HepG2 (cell line): ENCODE results near the gene ABHD1. TPM values are rescaled to one million over a fixed set of nuclear protein-coding genes. Genes with fewer than 3 reads are reported as not detected.
A peak's percentile ranks its signal among the peaks of the same experiment; 100 is the strongest.

Experiments
- ATF5 ChIP-seq: sonication (generic); formaldehyde crosslinking; IDR thresholded peaks from 2 replicates; pipeline ENCODE4 v1.4.0; 2020; ENCODE audit warnings: mild to moderate bottlenecking, low read depth, missing genetic modification reagents
- ATM ChIP-seq: fragments of 450-650 bp; IDR thresholded peaks from 2 replicates; pipeline ENCODE4 v1.7.1; 2017; ENCODE audit warnings: mild to moderate bottlenecking, borderline replicate concordance
- BCL3 ChIP-seq: sonication (generic); formaldehyde crosslinking; IDR thresholded peaks from 2 replicates; pipeline ENCODE4 v1.5.1; 2020; ENCODE audit warnings: mild to moderate bottlenecking, missing genetic modification reagents, moderate library complexity
- DMAP1 ChIP-seq: IDR thresholded peaks from 2 replicates; pipeline ENCODE4 v1.6.1; 2016
- HDAC1 ChIP-seq: sonication (generic); formaldehyde crosslinking; IDR thresholded peaks from 2 replicates; pipeline ENCODE4 v1.5.1; 2020; ENCODE audit warnings: mild to moderate bottlenecking, missing genetic modification reagents
- ISL2 ChIP-seq: sonication (generic); formaldehyde crosslinking; IDR thresholded peaks from 2 replicates; pipeline ENCODE4 v1.5.0; 2020; ENCODE audit warnings: missing genetic modification reagents
- KLF15 ChIP-seq: sonication (generic); formaldehyde crosslinking; IDR thresholded peaks from 2 replicates; pipeline ENCODE4 v1.8.1; 2023; ENCODE audit warnings: borderline replicate concordance, mild to moderate bottlenecking, inconsistent platforms, missing genetic modification reagents, mixed read lengths
- KLF6 ChIP-seq: IDR thresholded peaks from 2 replicates; pipeline ENCODE4 v1.8.0; 2016; ENCODE audit warnings: missing biosample characterization, missing genetic modification reagents
- NR2F6 ChIP-seq, 2 experiments: IDR thresholded peaks; 2 replicates each; pipeline ENCODE4 v1.6.1; 2016; ENCODE audit warnings: antibody characterized with exemption in 1 of 2, mild to moderate bottlenecking in 1 of 2
- SNAI1 ChIP-seq: sonication (generic); formaldehyde crosslinking; IDR thresholded peaks from 2 replicates; pipeline ENCODE4 v1.5.0; 2020; ENCODE audit warnings: mild to moderate bottlenecking, missing genetic modification reagents, borderline replicate concordance
- TARDBP ChIP-seq: sonication (generic); formaldehyde crosslinking; IDR thresholded peaks from 2 replicates; pipeline ENCODE4 v1.8.0; 2022; ENCODE audit warnings: mild to moderate bottlenecking, missing genetic modification reagents
- TFDP2 ChIP-seq: sonication (generic); formaldehyde crosslinking; IDR thresholded peaks from 2 replicates; pipeline ENCODE4 v1.4.0; 2020; ENCODE audit warnings: missing genetic modification reagents
- THAP7 ChIP-seq: sonication (generic); formaldehyde crosslinking; IDR thresholded peaks from 2 replicates; pipeline ENCODE4 v1.8.1; 2023; ENCODE audit warnings: mild to moderate bottlenecking, missing genetic modification reagents
- TOE1 ChIP-seq: sonication (generic); formaldehyde crosslinking; IDR thresholded peaks from 2 replicates; pipeline ENCODE4 v1.4.0; 2020; ENCODE audit warnings: mild to moderate bottlenecking, missing genetic modification reagents
- ZBTB3 ChIP-seq: sonication (generic); formaldehyde crosslinking; IDR thresholded peaks from 2 replicates; pipeline ENCODE4 v1.4.0; 2020; ENCODE audit warnings: low read depth, mild to moderate bottlenecking, moderate library complexity, missing genetic modification reagents, borderline replicate concordance
- ZFYVE20 ChIP-seq: sonication (generic); formaldehyde crosslinking; IDR thresholded peaks from 2 replicates; pipeline ENCODE4 v1.8.0; 2023; ENCODE audit warnings: low read depth, mild to moderate bottlenecking, moderate library complexity, missing genetic modification reagents, borderline replicate concordance
- ZNF12 ChIP-seq: sonication (generic); formaldehyde crosslinking; IDR thresholded peaks from 2 replicates; pipeline ENCODE4 v1.5.0; 2020; ENCODE audit warnings: missing genetic modification reagents
- ZNF143 ChIP-seq: sonication (generic); formaldehyde crosslinking; IDR thresholded peaks from 2 replicates; pipeline ENCODE4 v1.4.0; 2020; ENCODE audit warnings: missing genetic modification reagents
- ZNF207 ChIP-seq: fragments of 450-650 bp; IDR thresholded peaks from 2 replicates; pipeline ENCODE4 v1.6.1; 2016; ENCODE audit warnings: antibody characterized with exemption, borderline replicate concordance
- ZNF296 ChIP-seq: sonication (generic); formaldehyde crosslinking; conservative IDR thresholded peaks from 2 replicates; pipeline ENCODE4 v1.5.0; 2020; ENCODE audit warnings: mild to moderate bottlenecking, missing genetic modification reagents
- ZNF503 ChIP-seq: sonication (generic); formaldehyde crosslinking; IDR thresholded peaks from 2 replicates; pipeline ENCODE4 v1.4.0; 2020; ENCODE audit warnings: missing genetic modification reagents
- ZNF550 ChIP-seq: sonication (generic); formaldehyde crosslinking; IDR thresholded peaks from 2 replicates; pipeline ENCODE4 v1.4.0; 2020; ENCODE audit warnings: mild to moderate bottlenecking, missing genetic modification reagents, borderline replicate concordance
- ZNF615 ChIP-seq: sonication (generic); formaldehyde crosslinking; IDR thresholded peaks from 2 replicates; pipeline ENCODE4 v1.5.0; 2020; ENCODE audit warnings: mild to moderate bottlenecking, missing genetic modification reagents, borderline replicate concordance
- ZSCAN22 ChIP-seq: sonication (generic); formaldehyde crosslinking; IDR thresholded peaks from 2 replicates; pipeline ENCODE4 v1.4.0; 2020; ENCODE audit warnings: mild to moderate bottlenecking, missing genetic modification reagents
- polyA plus RNA-seq, 8 experiments: library from polyadenylated mRNA; depleted of rRNA in 3 of 8; stranded (reverse) in 7 of 8; unstranded in 1 of 8; fragments of >200 nt; fragmentation: Illumina TruSeq in 4 of 8; extraction: Trizol in 4 of 8; gene quantifications; 2 replicates each; pipeline versions ENCODE4 v1.2.1 to v1.2.3, GENCODE V29; 2011 to 2016; ENCODE audit warnings: low read depth in 4 of 8, missing spikeins in 1 of 8, mixed read lengths in 1 of 8; ENCODE audit not compliant: insufficient read depth in 1 of 8
- total RNA-seq, 5 experiments: library from RNA; depleted of rRNA; stranded (reverse); fragments of >200 nt; fragmentation: Illumina TruSeq; extraction: Trizol; gene quantifications; 2 replicates each; pipeline ENCODE4 v1.2.3, GENCODE V29; 2016; ENCODE audit warnings: low read depth in 1 of 5

The ABHD1 gene
- total and polyA plus RNA-seq, 2 of the 13 experiments (the other 11 are each of a cell fraction or from before 2014, with no cell fraction given), result 0.04 to 0.81 TPM

GRCh38 chr2:27093430-27094352 lies 29.9 kb upstream of the ABHD1 start (continued):
- TF ChIP-seq ZSCAN22 (CRISPR knock-in tag), result peak; percentile 49; the same call in 1 of the 2 replicates
- TF ChIP-seq KLF15 (CRISPR knock-in tag), result no peak
- peak; percentile 56; the same call in 1 of the 2 replicates for TF ChIP-seq ZNF503 (CRISPR knock-in tag)
- peak; percentile 83 for TF ChIP-seq TARDBP (CRISPR knock-in tag)
- no peak for TF ChIP-seq THAP7 (CRISPR knock-in tag)
- 0 out of 2 replicates have a peak, but pooled peaks have one; percentile 88 for TF ChIP-seq ZBTB3 (CRISPR knock-in tag)
- peak; percentile 82; the same call in 1 of the 2 replicates for TF ChIP-seq BCL3 (CRISPR knock-in tag)
- peak; percentile 62 for TF ChIP-seq ZNF143 (CRISPR knock-in tag)
- peak; percentile 29 for TF ChIP-seq ZNF550
- no peak for TF ChIP-seq ZNF615 (CRISPR knock-in tag)
- TF ChIP-seq ZNF207, result no peak
- TF ChIP-seq NR2F6 (IDR thresholded peaks at IDR 0.05), result peak; percentile 73
- peak; percentile 86 for TF ChIP-seq NR2F6 (CRISPR knock-in tag; IDR thresholded peaks at IDR 0.05)
- TF ChIP-seq ZNF12, result peak; percentile 51; the same call in 1 of the 2 replicates
- TF ChIP-seq DMAP1 (CRISPR knock-in tag), result peak; percentile 52
- no peak for TF ChIP-seq ATM
- TF ChIP-seq HDAC1 (CRISPR knock-in tag), result peak; percentile 77
- peak; percentile 20; the same call in 1 of the 2 replicates for TF ChIP-seq ATF5 (CRISPR knock-in tag)
- TF ChIP-seq SNAI1, result no peak
- peak; percentile 69; the same call in 1 of the 2 replicates for TF ChIP-seq ZNF296 (CRISPR knock-in tag)
- peak; percentile 87; the same call in 1 of the 2 replicates for TF ChIP-seq KLF6
- TF ChIP-seq TOE1 (CRISPR knock-in tag), result peak; percentile 75; the same call in 1 of the 2 replicates
- peak; percentile 50; the same call in 1 of the 2 replicates for TF ChIP-seq TFDP2 (CRISPR knock-in tag)
- TF ChIP-seq ZFYVE20 (CRISPR knock-in tag), result no peak
- peak; percentile 86 for TF ChIP-seq ISL2
